HEK293 (cell line): ENCODE data around the gene ISM2.
"Not testable (repeated sequence)": the region's sequence is repeated elsewhere in the genome, so short reads cannot be mapped to it uniquely, and the experiment has no call there.

Experiments used
- CTCF ChIA-PET: fragments of 350-600 bp; formaldehyde crosslinking; extraction: SDS; loops from one replicate; lab custom pipeline; 2021; ENCODE audit warnings: antibody characterized with exemption; lab: Yijun Ruan, JAX
- POLR2A ChIA-PET: fragments of 300-600 bp; formaldehyde crosslinking; extraction: SDS; loops from one replicate; lab custom pipeline; 2020; ENCODE audit warnings: antibody characterized with exemption, inconsistent platforms; lab: Yijun Ruan, JAX
- H3K27ac ChIP-seq: fragments of 200-500 bp; sonication (Bioruptor generic); 2 replicates; pipeline ENCODE4 v1.5.1; 2014; ENCODE audit warnings: low read depth, low read length, control low read depth, inconsistent platforms; ENCODE audit errors: extremely low read depth
- H3K36me3 ChIP-seq, 2 experiments: fragments of 200-500 bp in 1 of 2; sonication (Bioruptor generic) in 1 of 2; 1 replicate in 1 of 2; 2 replicates in 1 of 2; pipeline ENCODE4 v1.5.1; 2014 to 2017; ENCODE audit warnings: inconsistent platforms in 2 of 2, low read length in 2 of 2; ENCODE audit not compliant: control insufficient read depth in 2 of 2, insufficient read depth in 1 of 2
- H3K4me1 ChIP-seq: fragments of 200-500 bp; sonication (Bioruptor generic); 2 replicates; pipeline ENCODE4 v1.5.1; 2014; ENCODE audit warnings: mild to moderate bottlenecking, low read length, inconsistent platforms; ENCODE audit not compliant: control insufficient read depth, insufficient read depth
- H3K4me3 ChIP-seq: 2 replicates; pipeline ENCODE4 v1.5.1; 2011; ENCODE audit warnings: low read depth, mild to moderate bottlenecking, control low read depth, low read length, moderate library complexity
- H3K9me3 ChIP-seq: fragments of 200-500 bp; sonication (Bioruptor generic); 2 replicates; pipeline ENCODE4 v1.5.1; 2014; ENCODE audit warnings: low read depth, low read length, inconsistent platforms; ENCODE audit not compliant: control insufficient read depth, insufficient read depth
- BCL11B ChIP-seq: fragments of 450-650 bp; formaldehyde crosslinking; IDR thresholded peaks from 2 replicates; pipeline ENCODE4 v1.5.1; 2016; ENCODE audit warnings: low read depth, missing biosample characterization, missing genetic modification characterization
- GFI1B ChIP-seq: fragments of 450-650 bp; formaldehyde crosslinking; IDR thresholded peaks from 2 replicates; pipeline ENCODE4 v1.5.1; 2016; ENCODE audit warnings: missing biosample characterization, missing genetic modification characterization
- GLIS1 ChIP-seq: fragments of 450-650 bp; formaldehyde crosslinking; IDR thresholded peaks from 2 replicates; pipeline ENCODE4 v1.5.1; 2016; ENCODE audit warnings: missing biosample characterization, missing genetic modification characterization
- KLF1 ChIP-seq: fragments of 450-650 bp; formaldehyde crosslinking; IDR thresholded peaks from 2 replicates; pipeline ENCODE4 v1.5.1; 2016; ENCODE audit warnings: missing biosample characterization, missing genetic modification characterization
- KLF7 ChIP-seq: fragments of 450-650 bp; formaldehyde crosslinking; IDR thresholded peaks from 2 replicates; pipeline ENCODE4 v1.5.1; 2016; ENCODE audit warnings: missing biosample characterization, missing genetic modification characterization, borderline replicate concordance
- OVOL3 ChIP-seq: fragments of 450-650 bp; formaldehyde crosslinking; IDR thresholded peaks from 2 replicates; pipeline ENCODE4 v1.5.1; 2016; ENCODE audit warnings: missing biosample characterization, missing genetic modification characterization
- PRDM1 ChIP-seq: fragments of 450-650 bp; formaldehyde crosslinking; IDR thresholded peaks from 2 replicates; pipeline ENCODE4; 2016; ENCODE audit warnings: missing biosample characterization, missing genetic modification characterization
- PRDM2 ChIP-seq: fragments of 450-650 bp; formaldehyde crosslinking; IDR thresholded peaks from 2 replicates; pipeline ENCODE4 v1.5.1; 2016; ENCODE audit warnings: missing biosample characterization, missing genetic modification characterization, borderline replicate concordance
- SP3 ChIP-seq: fragments of 450-650 bp; formaldehyde crosslinking; IDR thresholded peaks from 2 replicates; pipeline ENCODE4 v1.5.1; 2016; ENCODE audit warnings: missing biosample characterization, missing genetic modification characterization
- ZBTB1 ChIP-seq: fragments of 450-650 bp; formaldehyde crosslinking; IDR thresholded peaks from 2 replicates; pipeline ENCODE4 v1.5.1; 2016; ENCODE audit warnings: missing biosample characterization, missing genetic modification characterization
- ZBTB48 ChIP-seq: fragments of 450-650 bp; formaldehyde crosslinking; IDR thresholded peaks from 2 replicates; pipeline ENCODE4 v1.5.1; 2016; ENCODE audit warnings: missing biosample characterization, missing genetic modification characterization
- ZNF157 ChIP-seq: fragments of 450-650 bp; formaldehyde crosslinking; IDR thresholded peaks from 2 replicates; pipeline ENCODE4 v1.5.1; 2016; ENCODE audit warnings: missing biosample characterization, missing genetic modification characterization
- ZNF169 ChIP-seq: fragments of 450-650 bp; formaldehyde crosslinking; IDR thresholded peaks from 2 replicates; pipeline ENCODE4 v1.5.1; 2016; ENCODE audit warnings: missing biosample characterization, missing genetic modification characterization
- ZNF223 ChIP-seq: fragments of 450-650 bp; formaldehyde crosslinking; IDR thresholded peaks from 2 replicates; pipeline ENCODE4 v1.5.1; 2016; ENCODE audit warnings: missing biosample characterization, missing genetic modification characterization
- ZNF354C ChIP-seq: fragments of 450-650 bp; formaldehyde crosslinking; IDR thresholded peaks from 2 replicates; pipeline ENCODE4 v1.5.1; 2016; ENCODE audit warnings: missing biosample characterization, missing genetic modification characterization, low read depth, borderline replicate concordance
- ZNF426 ChIP-seq: fragments of 450-650 bp; formaldehyde crosslinking; IDR thresholded peaks from 2 replicates; pipeline ENCODE4 v1.5.1; 2017; ENCODE audit warnings: missing biosample characterization, missing genetic modification characterization, mild to moderate bottlenecking, inconsistent platforms, moderate library complexity
- ZNF473 ChIP-seq: fragments of 450-650 bp; formaldehyde crosslinking; IDR thresholded peaks from 2 replicates; pipeline ENCODE4 v1.5.1; 2017; ENCODE audit warnings: missing biosample characterization, missing genetic modification characterization
- ZNF48 ChIP-seq: fragments of 450-650 bp; formaldehyde crosslinking; IDR thresholded peaks from 2 replicates; pipeline ENCODE4 v1.5.1; 2016; ENCODE audit warnings: missing biosample characterization, missing genetic modification characterization
- ZNF626 ChIP-seq: fragments of 450-650 bp; sonication (Bioruptor Pico); formaldehyde crosslinking; IDR thresholded peaks from 2 replicates; pipeline ENCODE4 v1.5.1; 2018; ENCODE audit warnings: missing biosample characterization, missing genetic modification characterization, inconsistent platforms
- ZXDB ChIP-seq: fragments of 450-650 bp; formaldehyde crosslinking; IDR thresholded peaks from 2 replicates; pipeline ENCODE4 v1.5.1; 2016; ENCODE audit warnings: missing biosample characterization, missing genetic modification characterization

ISM2 gene

GRCh38 chr14:77541905-77542304 is 43.3 kb upstream of the ISM2 start:
- peak; percentile 56; the same call in 1 of the 2 replicates for TF ChIP-seq PRDM1
- TF ChIP-seq KLF1: no peak
- H3K27ac ChIP-seq: no peak overlapping the region
- ChIA-PET POLR2A (interaction anchor here (0.5 to 0.7 kb wide), 2 partner anchors 25 to 57 kb away, joined by 3 read pairs; no protein-coding TSS in a partner anchor), CTCF (interaction anchor here (0.9 to 1.2 kb wide), 2 partner anchors 10 to 243 kb away, joined by 3 to 4 read pairs; no protein-coding TSS in a partner anchor)
- peaks cover 12% of the 10 kb centered on the region for H3K4me1 ChIP-seq
- H3K4me3 ChIP-seq: no peak overlapping the region
- no peaks in the 10 kb centered on the region for H3K9me3 ChIP-seq
- H3K36me3 ChIP-seq: peaks cover 0 to 6% of the 10 kb centered on the region in 2 experiments; a peak in 2 of 3 replicates

- POLR2A ChIA-PET, H3K4me3 ChIP-seq, H3K9me3 ChIP-seq, H3K27ac ChIP-seq, H3K4me1 ChIP-seq, CTCF ChIA-PET, H3K36me3 ChIP-seq: not testable (repeated sequence)
Measured at GRCh38 chr14:77536951-77537350, 38.3 kb upstream of the ISM2 start.

GRCh38 chr14:77531071-77531470 is 32.5 kb upstream of the ISM2 start:
- POLR2A ChIA-PET: no interaction called here
- Histone ChIP-seq H3K36me3 (peaks cover 0 to 4% of the 10 kb centered on the region in 2 experiments; a peak in 1 of 3 replicates), H3K4me3 (no peak overlapping the region), H3K4me1 (no peaks in the 10 kb centered on the region), H3K9me3 (no peaks in the 10 kb centered on the region), H3K27ac (no peak overlapping the region)
- CTCF ChIA-PET: no interaction called here
- TF ChIP-seq ZNF473 (no peak), ZNF626 (tag by site-specific recombination) (no peak), ZNF169 (tag by site-specific recombination) (no peak), ZBTB48 (tag by site-specific recombination) (no peak), OVOL3 (no peak), PRDM2 (tag by site-specific recombination) (no peak), ZNF223 (no peak), ZBTB1 (tag by site-specific recombination) (no peak), BCL11B (no peak), ZNF354C (no peak), KLF1 (no peak), ZNF157 (tag by site-specific recombination) (no peak), SP3 (tag by site-specific recombination) (no peak), KLF7 (no peak), ZNF426 (tag by site-specific recombination) (no peak), GFI1B (no peak), PRDM1 (no peak), GLIS1 (no peak), ZNF48 (tag by site-specific recombination) (no peak), ZXDB (tag by site-specific recombination) (no peak)
